CD4-positive, alpha-beta T cell treated with Interleukin-4 for 4 hours (primary cell): ENCODE results near the gene SETD4.
A peak's percentile ranks its signal among the peaks of the same experiment; 100 is the strongest.
"Not testable (repeated sequence)": the region's sequence is repeated elsewhere in the genome, so short reads cannot be mapped to it uniquely, and the experiment has no call there.

Experiments
- DNase-seq: peaks from one replicate; pipeline ENCODE4 v3.0.0-alpha.2; 2020

The SETD4 gene

DNA sequence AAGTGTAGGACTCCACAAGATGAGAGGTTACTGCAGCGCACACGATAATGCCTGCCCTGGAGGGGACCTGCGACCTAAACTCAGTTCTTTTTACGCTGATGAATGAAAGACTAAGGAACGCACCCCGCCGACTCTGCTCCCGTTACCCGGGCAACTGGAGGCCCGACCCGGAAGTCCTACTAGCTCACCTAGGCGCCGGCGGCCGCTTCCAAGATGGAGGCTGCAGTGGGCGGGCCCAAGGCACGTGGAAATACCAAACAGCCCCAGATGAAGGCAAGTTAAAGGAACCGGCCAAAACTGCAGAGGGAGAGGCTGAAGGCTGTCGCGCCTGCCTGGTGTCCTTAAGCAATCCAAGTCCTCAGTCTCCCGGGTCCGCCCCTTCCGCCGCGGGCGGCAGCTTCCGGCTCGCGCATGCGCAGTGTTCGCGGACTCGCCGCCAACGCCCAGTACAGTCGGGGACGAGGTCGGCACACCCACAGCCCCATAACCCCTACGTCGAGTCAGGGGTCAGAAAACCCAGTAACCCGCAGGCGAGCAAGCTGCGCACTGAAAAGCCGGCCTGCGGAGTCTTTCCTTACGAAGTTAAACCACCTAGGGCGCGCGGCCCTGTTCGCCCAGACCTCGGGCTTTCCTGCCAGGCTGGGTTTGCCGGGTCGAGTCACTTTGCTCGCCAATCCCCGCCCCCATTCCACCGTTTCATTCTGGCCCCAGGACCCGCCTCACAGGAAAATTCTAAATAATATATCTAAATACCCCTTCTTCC lies at the start of gene SETD4:
Gene SETD4, minus strand, starts transcription at position 368 of the 763 bp plus-strand sequence. CDS start 1,638 bp downstream, outside the sequence.
- DNase-seq: peak; percentile 93

- no peak for DNase-seq
Observed at GRCh38 chr21:36109868-36110267, 49.5 kb upstream of the SETD4 start.

DNA sequence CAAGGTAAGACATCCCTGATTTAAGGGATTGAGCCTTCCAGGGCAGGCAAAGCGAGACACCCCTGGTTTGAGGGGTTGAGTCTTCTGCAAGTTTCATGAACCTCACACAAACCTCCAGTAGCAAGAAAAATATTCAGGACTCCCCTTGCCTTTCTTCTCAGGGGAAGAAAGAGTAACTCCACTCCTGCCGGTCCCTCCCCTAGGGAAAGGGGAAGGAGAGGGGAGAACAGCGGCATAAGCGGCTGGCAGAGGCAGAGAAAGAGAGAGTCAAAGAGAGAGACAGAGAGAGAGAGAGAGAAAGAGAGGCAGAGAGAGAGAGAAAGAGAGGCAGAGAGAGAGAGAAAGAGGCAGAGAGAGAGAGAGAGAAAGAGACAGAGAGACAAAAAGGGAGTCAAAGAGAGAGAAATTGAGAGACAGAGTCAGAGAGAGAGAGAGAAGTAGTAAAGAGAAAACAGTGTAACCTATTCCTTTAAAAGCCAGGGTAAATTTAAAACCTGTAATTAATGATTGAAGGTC lies 45.1 kb upstream of the SETD4 start:
- no peak for DNase-seq

- peak; percentile 25 for DNase-seq
Observed at GRCh38 chr21:36104317-36105300, 44.3 kb upstream of the SETD4 start.

- DNase-seq: no peak
Observed at GRCh38 chr21:36103434-36103833, 43.1 kb upstream of the SETD4 start.

DNA sequence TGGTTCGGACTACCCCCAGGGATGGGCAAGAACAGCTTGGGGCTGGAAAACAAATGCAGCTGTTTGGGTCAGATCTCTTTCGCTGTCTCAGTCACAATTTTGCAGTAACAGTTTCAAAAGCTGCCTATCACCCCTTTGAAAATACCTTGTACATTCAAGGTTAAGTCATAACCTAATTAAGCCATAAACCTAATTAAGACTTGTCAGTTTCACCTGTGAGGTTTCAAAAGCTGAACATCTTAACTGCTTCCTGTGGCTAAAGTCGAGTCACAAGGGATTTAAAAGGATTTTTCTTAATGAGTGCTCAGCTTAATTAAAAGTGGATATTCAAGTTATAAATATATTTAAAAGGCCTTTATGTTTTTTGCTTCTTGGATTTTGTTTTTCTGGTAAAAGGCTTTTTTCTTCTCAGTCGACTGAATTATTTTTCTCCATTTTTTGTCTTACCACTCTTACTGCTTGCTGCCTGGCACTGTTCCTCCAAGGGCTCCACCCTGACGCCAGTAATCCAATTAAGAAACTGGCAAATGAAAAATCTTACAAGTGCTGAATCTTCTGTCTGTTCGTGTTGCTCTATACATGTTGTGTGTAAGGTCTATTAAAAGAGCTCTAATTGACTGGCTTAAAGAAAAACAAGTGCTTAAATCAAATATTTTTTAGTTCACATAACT lies 40.8 kb upstream of the SETD4 start:
- no peak for DNase-seq

DNA sequence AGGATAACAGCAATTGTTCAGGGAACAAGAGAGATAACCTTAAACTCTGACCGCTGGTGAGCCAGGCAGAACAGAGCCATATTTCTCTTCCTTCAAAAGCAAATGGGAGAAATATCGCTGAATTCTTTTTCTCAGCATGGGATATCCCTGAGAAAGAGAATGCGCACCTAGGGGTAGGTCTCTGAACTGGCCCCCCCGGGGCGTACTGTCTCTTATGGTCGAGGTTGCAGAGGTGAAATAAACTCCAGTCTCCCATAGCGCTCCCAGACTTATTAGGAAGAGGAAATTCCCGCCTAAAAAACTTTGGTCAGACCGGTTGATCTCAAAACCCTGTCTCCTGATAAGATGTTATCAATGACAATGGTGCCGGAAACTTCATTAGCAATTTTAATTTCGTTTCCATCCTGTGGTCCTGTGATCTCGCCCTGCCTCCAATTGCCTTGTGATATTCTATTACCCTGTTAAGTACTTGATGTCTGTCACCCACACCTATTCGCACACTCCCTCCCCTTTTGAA lies 39.4 kb upstream of the SETD4 start:
- not testable (repeated sequence) for DNase-seq

DNA sequence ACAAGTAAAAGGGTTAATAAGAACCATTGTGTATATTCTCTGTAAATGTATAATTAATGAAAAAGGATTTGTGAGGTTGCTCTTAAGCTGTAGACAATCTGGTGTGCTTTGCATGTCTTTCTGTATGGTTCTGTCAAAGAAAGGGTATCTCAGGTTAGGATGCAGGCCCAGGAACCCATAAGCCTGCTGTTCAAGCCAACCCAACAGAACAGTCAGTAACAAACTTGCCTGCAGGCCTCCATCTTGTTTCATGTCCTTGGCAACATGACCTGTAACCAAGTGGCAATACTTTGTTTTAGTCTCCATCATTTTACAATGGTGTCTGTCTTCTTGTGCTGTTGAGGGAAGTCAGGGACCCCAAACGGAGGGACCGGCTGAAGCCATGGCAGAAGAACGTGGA lies 38.7 kb upstream of the SETD4 start:
- DNase-seq: no peak

DNA sequence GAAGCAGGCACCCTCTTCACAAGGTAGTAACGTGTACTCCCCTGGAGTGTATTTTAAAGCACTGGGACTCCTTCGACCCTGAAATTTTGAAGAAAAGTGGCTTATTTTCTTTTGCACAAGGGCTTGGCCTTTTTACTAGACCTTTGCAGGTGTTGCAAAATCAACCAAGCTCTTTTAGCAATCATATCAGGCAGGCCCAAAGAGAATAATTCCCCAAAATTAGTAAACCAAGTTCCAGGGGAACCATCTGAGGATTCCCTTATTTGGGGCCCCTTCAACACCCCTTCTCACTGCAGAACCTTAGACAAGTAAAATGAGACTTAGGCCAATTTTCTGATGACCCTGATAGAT lies 37.8 kb upstream of the SETD4 start:
- no peak for DNase-seq

GRCh38 chr21:36097427-36098181 lies 37.3 kb upstream of the SETD4 start:
- no peak for DNase-seq

DNA sequence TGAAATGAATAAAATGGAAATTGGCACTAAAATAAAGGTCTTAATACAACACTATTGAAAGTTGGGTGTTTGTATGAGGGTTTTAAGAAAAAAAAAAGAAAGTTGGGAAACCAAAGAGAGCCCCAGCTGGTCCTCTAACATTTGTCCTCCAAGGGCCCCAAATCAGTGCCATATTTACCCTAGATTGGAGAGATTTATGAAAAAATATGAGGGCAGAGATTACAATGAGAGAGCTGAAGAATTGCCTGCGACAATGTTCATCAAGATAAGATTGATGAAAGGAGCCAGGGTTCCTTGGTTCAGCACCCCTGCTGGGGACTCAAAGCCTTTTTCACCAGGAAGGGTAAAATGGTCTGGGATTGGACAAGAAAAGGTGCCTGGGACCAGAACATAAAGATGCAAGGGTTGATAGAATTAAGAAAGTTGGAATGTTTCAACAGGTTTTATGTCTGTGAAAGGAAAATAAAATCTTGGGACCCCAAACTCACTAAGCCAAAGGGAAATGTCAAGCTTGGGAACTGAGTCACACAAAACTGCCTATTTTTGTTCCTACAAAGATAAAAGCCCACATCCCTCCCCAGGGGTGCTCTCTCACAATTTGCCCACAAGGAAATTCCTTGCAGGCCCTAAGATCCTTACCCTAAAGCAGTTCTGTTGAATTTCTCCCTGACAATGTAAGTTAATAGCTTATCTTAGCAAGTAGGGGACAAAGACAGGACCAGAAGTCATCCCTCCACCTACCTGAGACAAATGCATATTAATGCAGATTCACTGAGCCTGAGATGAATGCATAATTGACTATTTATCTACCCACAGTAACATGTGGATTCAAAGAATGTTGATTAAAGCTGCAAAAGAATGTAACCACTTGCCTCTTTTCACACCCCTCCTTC lies 36.3 kb upstream of the SETD4 start:
- DNase-seq: no peak

- DNase-seq: no peak
Observed at GRCh38 chr21:36093512-36093911, 33.2 kb upstream of the SETD4 start.

- no peak for DNase-seq
Observed at GRCh38 chr21:36092681-36093080, 32.4 kb upstream of the SETD4 start.

GRCh38 chr21:36089946-36090345 lies 29.6 kb upstream of the SETD4 start:
- no peak for DNase-seq

DNA sequence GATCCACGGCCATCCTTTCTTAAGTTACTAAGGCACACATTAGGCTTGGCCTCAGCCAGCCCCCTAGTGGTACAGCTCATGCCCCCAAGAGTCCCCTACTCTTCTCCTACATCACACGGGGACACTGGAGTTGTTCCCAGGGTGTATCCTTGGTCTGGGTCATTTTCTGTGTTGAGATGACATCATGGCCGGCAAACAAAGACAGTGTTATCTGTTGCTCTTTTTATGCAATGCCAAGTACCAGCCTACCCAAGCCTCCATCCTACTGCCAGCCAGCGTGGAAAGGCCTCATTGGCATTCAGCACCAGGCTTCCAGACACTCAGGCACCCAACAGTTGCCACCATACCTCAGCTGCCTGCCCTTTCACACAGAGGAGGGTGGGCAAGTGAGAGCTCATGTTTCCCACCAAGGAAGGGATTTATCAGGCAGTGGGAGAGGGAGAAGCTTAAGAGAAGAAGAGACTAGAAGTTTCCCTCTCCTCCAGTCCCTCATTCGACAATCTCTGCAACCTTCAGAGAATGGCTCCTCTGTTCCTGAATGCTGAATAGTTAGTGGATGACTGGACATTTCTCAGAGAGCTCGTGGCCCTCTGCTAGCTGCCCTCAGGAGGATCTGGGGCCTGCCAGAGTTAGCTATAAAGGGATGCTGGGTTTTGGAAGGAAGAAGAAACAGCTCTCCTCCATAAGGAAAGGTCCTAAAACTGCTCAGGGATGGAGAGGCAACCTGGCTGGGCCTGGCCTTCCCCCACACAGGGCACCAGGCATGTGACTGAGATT lies 27.2 kb upstream of the SETD4 start:
- no peak for DNase-seq

DNA sequence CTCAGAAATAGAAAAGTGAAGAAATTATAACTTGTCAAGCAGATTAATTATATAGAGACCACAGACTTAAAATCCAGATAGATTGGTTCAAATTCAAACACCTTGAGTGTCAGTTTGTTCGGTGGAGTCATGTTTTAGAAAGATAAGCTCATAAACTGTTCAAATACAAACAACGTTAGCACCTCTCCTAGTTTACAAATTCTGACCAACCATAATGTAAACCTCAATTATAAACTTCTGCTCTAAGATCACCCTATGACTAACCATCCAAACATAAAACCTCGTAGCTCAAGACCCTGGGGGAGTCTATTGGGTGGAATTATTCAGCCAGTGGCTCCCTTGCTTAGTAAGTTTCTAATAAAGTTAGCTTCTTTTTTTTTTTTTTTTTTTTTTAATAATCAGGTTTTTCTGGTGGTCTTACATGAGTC lies 21.9 kb upstream of the SETD4 start:
- no peak for DNase-seq

DNA sequence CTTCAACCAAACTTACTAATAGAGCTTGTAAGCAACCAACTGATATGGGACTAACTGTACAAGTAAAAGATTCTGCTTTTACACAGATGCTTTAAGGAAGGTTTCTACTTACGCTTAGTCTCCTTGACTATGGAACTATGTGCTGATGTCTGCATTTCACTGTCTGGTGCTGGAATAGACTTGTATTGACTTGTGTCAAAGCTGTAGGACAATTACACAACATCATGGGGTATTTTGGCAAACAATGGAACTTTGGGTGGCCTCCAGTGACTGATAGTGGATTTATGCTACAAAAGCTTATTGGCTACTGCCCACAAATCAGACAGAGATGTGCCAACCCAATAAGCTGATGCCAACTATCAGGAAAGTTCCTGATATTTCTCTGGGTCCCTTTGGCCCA lies 20.1 kb upstream of the SETD4 start:
- no peak for DNase-seq

DNA sequence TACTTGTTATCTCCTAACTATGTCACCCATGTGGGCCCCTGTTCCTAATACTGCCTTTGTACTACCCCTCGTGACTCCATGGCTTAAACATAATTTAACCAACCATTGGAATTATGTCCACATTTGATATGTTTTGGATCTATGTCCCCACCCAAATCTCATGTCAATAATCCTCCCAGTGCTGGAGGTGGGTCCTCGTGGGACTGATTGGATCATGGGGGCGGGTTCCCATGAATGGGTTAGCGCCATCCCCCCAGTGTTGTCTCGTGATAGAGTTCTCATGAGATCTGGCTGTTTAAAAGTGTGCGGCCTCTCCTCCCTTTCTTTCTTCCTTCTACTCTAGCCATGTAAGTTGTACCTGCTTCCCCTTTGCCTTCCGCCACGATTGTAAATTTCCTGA lies 19.3 kb upstream of the SETD4 start:
- no peak for DNase-seq

DNA sequence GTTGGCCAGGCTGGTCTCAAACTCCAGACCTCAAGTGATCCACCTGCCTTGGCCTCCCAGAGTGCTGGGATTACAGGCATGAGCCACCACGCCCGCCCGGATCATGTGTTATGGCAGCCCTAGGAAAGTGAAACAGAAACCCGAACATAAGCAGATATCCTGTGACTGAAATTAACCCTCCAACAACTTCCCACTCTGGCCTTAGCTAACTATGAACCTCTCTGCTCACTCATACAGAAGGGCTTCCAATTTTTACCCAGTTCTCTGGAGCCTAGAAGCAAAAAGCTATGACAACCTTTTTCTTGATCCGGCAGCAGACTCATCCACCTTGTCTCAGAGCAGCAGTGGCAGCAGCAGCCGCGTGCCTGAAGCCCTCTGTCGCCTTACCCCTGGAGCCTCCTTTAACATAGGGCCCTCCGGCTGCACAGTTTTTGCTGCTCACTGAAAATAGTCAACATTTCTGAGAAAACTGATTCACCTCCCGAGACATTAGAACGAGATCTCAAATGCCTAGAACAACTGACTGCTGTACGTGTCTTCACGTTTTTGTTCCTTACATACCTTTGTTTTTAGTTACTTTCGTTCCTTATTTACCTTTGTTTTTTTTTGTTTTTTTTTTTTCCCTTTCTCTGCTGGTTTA lies 18.8 kb upstream of the SETD4 start:
- DNase-seq: peak; percentile 52

- DNase-seq: no peak
Observed at GRCh38 chr21:36077758-36078157, 17.4 kb upstream of the SETD4 start.
